HG02588 (cell line): ENCODE measurements around the gene JHY.
"Not testable (repeated sequence)": the region's sequence is repeated elsewhere in the genome, so short reads cannot be mapped to it uniquely, and the experiment has no call there.

Experiments used
- ATAC-seq: cut with Tn5 transposase; IDR thresholded peaks from one replicate; pipeline ENCODE4 v1.9.1; 2021; ENCODE audit warnings: mild to moderate bottlenecking, moderate library complexity; ENCODE audit not compliant: unreplicated experiment

JHY gene

GRCh38 chr11:122882189-122882856, at the start of gene JHY:
Gene JHY, plus strand, starts transcription at chr11:122882759. Its CDS starts 3,091 bp downstream, at chr11:122885850.
- ATAC-seq: no peak

- ATAC-seq: no peak
Observed at GRCh38 chr11:122833846-122834464, 48.6 kb upstream of the JHY start.

- ATAC-seq: no peak
Observed at GRCh38 chr11:122836916-122837315, 45.6 kb upstream of the JHY start.

- ATAC-seq: no peak
Observed at GRCh38 chr11:122837528-122838346, 44.8 kb upstream of the JHY start.

GRCh38 chr11:122843281-122844141, 39.0 kb upstream of the JHY start:
- ATAC-seq: no peak

- no peak for ATAC-seq
Observed at GRCh38 chr11:122847466-122847865, 35.1 kb upstream of the JHY start.

- no peak for ATAC-seq
Observed at GRCh38 chr11:122848186-122848585, 34.4 kb upstream of the JHY start.

GRCh38 chr11:122850076-122850631, 32.4 kb upstream of the JHY start:
- no peak for ATAC-seq

GRCh38 chr11:122851366-122851966, 31.1 kb upstream of the JHY start:
- no peak for ATAC-seq

- no peak for ATAC-seq
Observed at GRCh38 chr11:122852074-122852795, 30.3 kb upstream of the JHY start.

GRCh38 chr11:122852796-122853160, 29.8 kb upstream of the JHY start:
- no peak for ATAC-seq

- ATAC-seq: no peak
Observed at GRCh38 chr11:122853261-122853660, 29.3 kb upstream of the JHY start.

- ATAC-seq: no peak
Observed at GRCh38 chr11:122853971-122854446, 28.6 kb upstream of the JHY start.

- no peak for ATAC-seq
Observed at GRCh38 chr11:122861631-122862030, 20.9 kb upstream of the JHY start.

GRCh38 chr11:122862091-122862490, 20.5 kb upstream of the JHY start:
- ATAC-seq: no peak

- not testable (repeated sequence) for ATAC-seq
Observed at GRCh38 chr11:122863154-122863553, 19.4 kb upstream of the JHY start.

GRCh38 chr11:122863704-122864326, 18.7 kb upstream of the JHY start:
- no peak for ATAC-seq

- ATAC-seq: no peak
Observed at GRCh38 chr11:122864386-122865115, 18.0 kb upstream of the JHY start.
